OCI-LY1 (cell line): ENCODE measurements around the gene EGFL8.

Source experiments
- H2AFZ ChIP-seq: fragments of 200-600 bp; sonication (generic), shearing (Covaris generic); 2 replicates; pipeline ENCODE4 v1.6.0; 2014; ENCODE audit warnings: antibody characterized with exemption, mild to moderate bottlenecking, low read length
- H3F3A ChIP-seq: fragments of 200-600 bp; sonication (generic), shearing (Covaris generic); 2 replicates; pipeline ENCODE4 v1.6.0; 2014; ENCODE audit warnings: mild to moderate bottlenecking, antibody characterized with exemption, low read length, moderate library complexity; ENCODE audit not compliant: insufficient read depth
- H3K27ac ChIP-seq: fragments of 200-600 bp; sonication (generic); 2 replicates; pipeline ENCODE4 v1.5.1; 2014; ENCODE audit warnings: low read length, mixed run types, mild to moderate bottlenecking, low read depth; ENCODE audit not compliant: poor library complexity, severe bottlenecking
- H3K27me3 ChIP-seq: fragments of 200-600 bp; sonication (generic); 2 replicates; pipeline ENCODE4 v1.6.0; 2014; ENCODE audit warnings: antibody characterized with exemption, mild to moderate bottlenecking, low read length, moderate library complexity; ENCODE audit not compliant: insufficient read depth
- H3K36me3 ChIP-seq: fragments of 200-600 bp; sonication (generic); 2 replicates; pipeline ENCODE4 v1.6.1; 2014; ENCODE audit warnings: mild to moderate bottlenecking, antibody characterized with exemption, low read length, moderate library complexity, mixed read lengths; ENCODE audit not compliant: insufficient read depth
- H3K4me1 ChIP-seq: fragments of 200-600 bp; sonication (generic); 2 replicates; pipeline ENCODE4 v1.5.1; 2014; ENCODE audit warnings: mild to moderate bottlenecking, low read length, moderate library complexity; ENCODE audit not compliant: insufficient read depth, severe bottlenecking
- H3K4me2 ChIP-seq: fragments of 200-600 bp; sonication (generic), shearing (Covaris generic); 2 replicates; pipeline ENCODE4 v1.6.1; 2014; ENCODE audit warnings: low read length
- H3K4me3 ChIP-seq: fragments of 200-600 bp; sonication (generic); 2 replicates; pipeline ENCODE4 v1.5.1; 2014; ENCODE audit warnings: low read length, low read depth, mild to moderate bottlenecking, mixed read lengths; ENCODE audit not compliant: poor library complexity, severe bottlenecking
- H3K79me2 ChIP-seq: fragments of 200-600 bp; shearing (Covaris generic); 2 replicates; pipeline ENCODE4 v1.6.1; 2016; ENCODE audit warnings: mixed run types, low read length, mixed read lengths; ENCODE audit not compliant: insufficient read depth
- H3K9ac ChIP-seq: fragments of 200-600 bp; sonication (generic), shearing (Covaris generic); 2 replicates; pipeline ENCODE4 v1.6.1; 2014; ENCODE audit warnings: mild to moderate bottlenecking, low read length, mixed read lengths
- H3K9me2 ChIP-seq: fragments of 200-600 bp; sonication (generic), shearing (Covaris generic); 2 replicates; pipeline ENCODE4 v1.6.1; 2014; ENCODE audit warnings: low read depth, mild to moderate bottlenecking, low read length, mixed read lengths
- H3K9me3 ChIP-seq: fragments of 200-600 bp; shearing (Covaris generic); 2 replicates; pipeline ENCODE4 v1.6.1; 2014; ENCODE audit warnings: low read length, mixed read lengths
- H4K20me1 ChIP-seq: fragments of 200-600 bp; sonication (generic), shearing (Covaris generic); 2 replicates; pipeline ENCODE4 v1.6.0; 2016; ENCODE audit warnings: mild to moderate bottlenecking, low read length; ENCODE audit not compliant: insufficient read depth
- EZH2 ChIP-seq: fragments of 200-600 bp; sonication (generic), shearing (Covaris generic); IDR thresholded peaks from 2 replicates; pipeline ENCODE4 v1.8.0; 2017; ENCODE audit warnings: borderline replicate concordance, mixed run types, mild to moderate bottlenecking, antibody characterized with exemption, low read length, moderate library complexity, mixed read lengths
- TF ChIP-seq, protein P1 (sequence below): fragments of 200-600 bp; sonication (generic), shearing (Covaris generic); IDR thresholded peaks from 2 replicates; pipeline ENCODE4 v1.5.1; 2017; ENCODE audit warnings: mild to moderate bottlenecking, antibody characterized with exemption, low read length, moderate library complexity, mixed read lengths

EGFL8 gene

GRCh38 chr6:32166411-32167061, 2.1 kb downstream of the EGFL8 start:
- no peaks in the 10 kb centered on the region for H3K9me2 ChIP-seq
- no peaks in the 10 kb centered on the region for H4K20me1 ChIP-seq
- no peaks in the 10 kb centered on the region for H3K9me3 ChIP-seq
- peak overlapping the region; percentile 50 for H3K27ac ChIP-seq
- H3K9ac ChIP-seq: peak overlapping the region; percentile 56; the same call in 1 of the 2 replicates
- H3K4me3 ChIP-seq: peak overlapping the region; percentile 48
- peaks cover 23% of the 10 kb centered on the region for H3K4me1 ChIP-seq
- peaks cover 37% of the 10 kb centered on the region; the same call in 1 of the 2 replicates for H3K36me3 ChIP-seq
- H3K79me2 ChIP-seq: no peaks in the 10 kb centered on the region
- H3K27me3 ChIP-seq: no peaks in the 10 kb centered on the region
- H3F3A ChIP-seq: no peaks in the 10 kb centered on the region
- peak overlapping the region; percentile 69 for H3K4me2 ChIP-seq
- TF ChIP-seq, protein P1, sequence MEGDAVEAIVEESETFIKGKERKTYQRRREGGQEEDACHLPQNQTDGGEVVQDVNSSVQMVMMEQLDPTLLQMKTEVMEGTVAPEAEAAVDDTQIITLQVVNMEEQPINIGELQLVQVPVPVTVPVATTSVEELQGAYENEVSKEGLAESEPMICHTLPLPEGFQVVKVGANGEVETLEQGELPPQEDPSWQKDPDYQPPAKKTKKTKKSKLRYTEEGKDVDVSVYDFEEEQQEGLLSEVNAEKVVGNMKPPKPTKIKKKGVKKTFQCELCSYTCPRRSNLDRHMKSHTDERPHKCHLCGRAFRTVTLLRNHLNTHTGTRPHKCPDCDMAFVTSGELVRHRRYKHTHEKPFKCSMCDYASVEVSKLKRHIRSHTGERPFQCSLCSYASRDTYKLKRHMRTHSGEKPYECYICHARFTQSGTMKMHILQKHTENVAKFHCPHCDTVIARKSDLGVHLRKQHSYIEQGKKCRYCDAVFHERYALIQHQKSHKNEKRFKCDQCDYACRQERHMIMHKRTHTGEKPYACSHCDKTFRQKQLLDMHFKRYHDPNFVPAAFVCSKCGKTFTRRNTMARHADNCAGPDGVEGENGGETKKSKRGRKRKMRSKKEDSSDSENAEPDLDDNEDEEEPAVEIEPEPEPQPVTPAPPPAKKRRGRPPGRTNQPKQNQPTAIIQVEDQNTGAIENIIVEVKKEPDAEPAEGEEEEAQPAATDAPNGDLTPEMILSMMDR: peak; percentile 78
- TF ChIP-seq EZH2: no peak
- H2AFZ ChIP-seq: no peak overlapping the region

GRCh38 chr6:32167154-32167760, 2.9 kb downstream of the EGFL8 start:
- TF ChIP-seq, protein P1: no peak
- no peak for TF ChIP-seq EZH2
- H3K27me3 ChIP-seq: no peaks in the 10 kb centered on the region
- no peaks in the 10 kb centered on the region for H3K9me3 ChIP-seq
- no peaks in the 10 kb centered on the region for H3K9me2 ChIP-seq
- H3K4me1 ChIP-seq: peaks cover 23% of the 10 kb centered on the region
- no peaks in the 10 kb centered on the region for H3F3A ChIP-seq
- H2AFZ ChIP-seq: no peak overlapping the region
- H3K4me2 ChIP-seq: peak overlapping the region; percentile 69; the same call in 1 of the 2 replicates
- no peak overlapping the region for H3K4me3 ChIP-seq
- no peak overlapping the region for H3K9ac ChIP-seq
- peaks cover 37% of the 10 kb centered on the region; the same call in 1 of the 2 replicates for H3K36me3 ChIP-seq
- no peaks in the 10 kb centered on the region for H4K20me1 ChIP-seq
- H3K79me2 ChIP-seq: no peaks in the 10 kb centered on the region
- H3K27ac ChIP-seq: no peak overlapping the region

- H3K9me3 ChIP-seq: no peaks in the 10 kb centered on the region
- no peak overlapping the region for H3K4me3 ChIP-seq
- peaks cover 26% of the 10 kb centered on the region for H3K4me1 ChIP-seq
- H3F3A ChIP-seq: no peaks in the 10 kb centered on the region
- H3K4me2 ChIP-seq: no peak overlapping the region
- H4K20me1 ChIP-seq: no peaks in the 10 kb centered on the region
- no peak overlapping the region for H2AFZ ChIP-seq
- TF ChIP-seq, protein P1: no peak
- no peak for TF ChIP-seq EZH2
- H3K9me2 ChIP-seq: no peaks in the 10 kb centered on the region
- peaks cover 37% of the 10 kb centered on the region; the same call in 1 of the 2 replicates for H3K36me3 ChIP-seq
- H3K9ac ChIP-seq: peak overlapping the region; percentile 1; the same call in 1 of the 2 replicates
- H3K27ac ChIP-seq: peak overlapping the region; percentile 56
- no peaks in the 10 kb centered on the region for H3K79me2 ChIP-seq
- no peaks in the 10 kb centered on the region for H3K27me3 ChIP-seq
Measured at GRCh38 chr6:32167761-32168262, 3.4 kb downstream of the EGFL8 start.
